ENCODE measurements around the gene LENG1.
"Not testable (repeated sequence)": the region's sequence is repeated elsewhere in the genome, so short reads cannot be mapped to it uniquely, and the experiment has no call there.

LENG1 gene

DNA sequence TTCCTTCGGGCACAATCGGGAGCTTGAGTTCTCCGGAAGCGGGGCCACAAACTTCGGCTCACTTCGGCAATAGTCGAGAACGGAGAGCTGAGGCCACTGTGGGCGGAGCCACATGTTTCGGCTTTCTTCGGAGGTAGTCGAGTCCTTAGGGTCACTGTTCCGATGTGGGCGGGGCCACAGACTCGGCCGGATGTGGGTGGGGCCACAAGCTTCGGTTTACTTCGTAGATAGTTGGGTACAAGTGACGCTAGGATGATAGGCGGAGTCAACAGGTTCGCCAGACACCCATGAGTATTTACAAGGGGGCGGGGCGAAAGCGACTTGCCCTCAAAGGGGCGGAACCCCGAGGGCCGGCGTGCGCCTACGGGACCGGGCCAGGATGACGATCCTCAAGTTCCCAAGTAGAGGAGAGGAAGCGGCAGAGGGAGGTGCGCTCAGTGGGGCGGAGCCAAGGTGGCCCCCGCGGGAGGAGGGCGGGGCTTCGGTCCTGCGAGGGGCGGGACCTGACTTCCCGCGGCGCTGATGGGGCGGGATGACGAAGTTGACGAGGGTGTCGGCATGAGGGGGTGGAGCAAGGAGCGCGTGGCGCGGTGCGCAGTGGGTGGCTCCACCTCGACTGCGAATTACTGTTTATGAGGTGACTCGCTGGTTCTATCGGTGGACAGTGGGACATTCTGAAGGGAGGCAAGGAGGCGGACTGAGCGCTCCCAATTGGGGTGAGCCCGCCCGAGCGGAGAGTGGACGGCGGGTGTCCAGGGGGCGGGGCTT, 30.4 kb upstream of the LENG1 start:
- peak; percentile 99 for DNase-seq (ENCODE audit: low read depth)

DNA sequence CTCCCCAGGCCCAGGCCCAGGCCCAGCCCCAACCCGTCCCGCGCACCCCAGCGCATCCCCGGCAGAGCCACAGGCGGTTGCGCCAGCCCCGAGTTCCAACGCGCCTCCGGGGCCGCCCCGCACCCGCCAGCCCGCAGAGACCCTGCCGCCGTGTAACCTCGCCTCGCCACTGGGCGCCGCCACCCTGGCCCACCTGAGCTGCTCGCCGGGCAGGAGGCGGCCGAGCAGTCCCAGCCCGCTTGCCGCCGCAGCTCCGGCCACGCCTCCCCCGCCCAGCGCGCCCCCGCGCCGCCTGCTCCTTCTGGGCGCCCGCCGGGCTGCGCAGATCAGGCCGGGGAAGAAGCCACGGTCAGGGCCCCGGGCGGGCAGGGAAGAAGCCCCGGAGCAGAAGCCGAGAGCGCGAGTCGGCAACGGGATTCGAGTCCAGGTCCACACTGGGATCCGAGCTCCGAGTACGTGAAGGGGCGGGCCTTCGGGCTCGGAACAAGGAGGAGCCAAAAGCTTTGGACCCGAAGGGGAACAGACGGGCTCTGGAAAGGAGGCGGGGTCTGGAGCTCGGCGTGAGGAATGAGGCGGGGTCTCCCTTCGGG, 29.7 kb upstream of the LENG1 start, which contains the start of gene MBOAT7:
MBOAT7 (minus strand) TSS at position 436 of the 590 bp plus-strand sequence. CDS start 1,072 bp downstream, outside the sequence.
- DNase-seq (ENCODE audit: low read depth): no peak

DNA sequence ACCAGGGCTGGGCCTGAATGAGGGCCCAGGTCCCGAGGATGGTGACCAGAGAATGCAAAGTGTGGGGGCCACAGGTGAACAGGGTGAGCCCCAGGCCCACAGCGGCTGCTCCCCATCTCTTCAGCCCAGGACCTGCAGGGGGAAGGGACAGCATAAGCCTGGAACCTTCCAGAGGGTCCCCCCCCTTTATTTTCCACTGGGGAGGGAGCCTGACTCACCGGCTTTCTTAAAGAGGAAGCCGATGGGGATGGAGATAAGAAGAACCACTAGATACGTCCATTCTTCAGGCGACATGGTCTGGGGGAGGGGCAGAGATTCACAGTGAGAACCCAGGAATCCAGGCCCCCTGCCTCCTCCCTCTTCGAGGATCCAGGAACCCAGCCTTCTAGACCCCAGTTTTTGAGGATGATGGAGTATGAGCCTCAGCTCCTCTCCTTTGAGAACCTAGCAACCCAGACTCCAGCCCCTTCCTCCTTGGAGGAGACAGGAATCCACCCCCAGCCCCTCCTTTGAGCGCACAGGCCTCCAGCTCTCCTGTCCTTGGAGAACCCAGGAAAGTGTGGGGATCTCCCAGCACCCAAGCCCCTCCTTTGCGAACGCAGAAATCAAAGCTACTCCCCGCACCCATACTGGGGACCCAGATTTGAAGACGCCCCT, 28.8 kb upstream of the LENG1 start:
- no peak for DNase-seq (ENCODE audit: low read depth)

DNA sequence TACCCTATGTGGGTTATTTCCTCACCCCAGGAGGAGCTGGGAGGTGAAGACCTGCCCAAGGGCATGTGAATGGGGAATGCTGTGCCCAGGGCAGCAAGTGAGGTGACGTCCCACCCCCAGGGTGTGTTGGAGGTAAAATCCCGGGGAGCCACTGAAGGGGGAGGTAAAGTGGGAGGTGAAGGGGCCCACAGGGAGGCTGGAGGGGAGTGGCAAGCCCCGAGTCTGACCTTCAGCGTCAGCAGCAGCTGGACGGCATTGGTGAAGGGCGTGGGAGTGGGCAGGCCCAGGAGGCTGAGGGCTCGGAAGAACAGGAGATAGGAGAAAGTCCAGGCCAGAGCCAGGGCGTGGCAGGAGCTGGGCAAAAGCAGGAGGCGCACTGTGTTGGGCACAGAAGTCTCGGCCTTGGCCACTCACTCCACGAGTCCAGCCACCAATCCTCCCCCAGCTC, 27.4 kb upstream of the LENG1 start:
- DNase-seq (ENCODE audit: low read depth): no peak

DNA sequence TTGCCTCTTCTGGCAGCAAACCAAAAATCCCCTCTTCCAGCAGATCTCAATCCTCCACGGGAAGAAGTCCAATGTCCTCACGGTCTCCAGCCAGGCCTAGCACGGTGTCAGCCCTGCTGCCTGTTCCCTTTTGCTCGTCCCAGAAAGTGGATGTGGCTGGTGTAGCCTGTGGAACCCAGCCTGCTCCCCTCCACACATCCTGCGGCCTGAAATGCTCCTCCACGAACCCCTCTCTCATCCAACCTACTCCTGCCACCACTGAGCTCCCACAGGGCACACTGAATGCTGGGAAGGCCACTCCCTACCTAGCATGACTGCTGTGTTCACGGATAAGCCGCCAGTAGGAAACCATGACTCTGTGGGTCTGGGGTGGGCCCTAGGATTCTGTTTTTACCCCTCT, 26.8 kb upstream of the LENG1 start:
- no peak for DNase-seq (ENCODE audit: low read depth)

DNA sequence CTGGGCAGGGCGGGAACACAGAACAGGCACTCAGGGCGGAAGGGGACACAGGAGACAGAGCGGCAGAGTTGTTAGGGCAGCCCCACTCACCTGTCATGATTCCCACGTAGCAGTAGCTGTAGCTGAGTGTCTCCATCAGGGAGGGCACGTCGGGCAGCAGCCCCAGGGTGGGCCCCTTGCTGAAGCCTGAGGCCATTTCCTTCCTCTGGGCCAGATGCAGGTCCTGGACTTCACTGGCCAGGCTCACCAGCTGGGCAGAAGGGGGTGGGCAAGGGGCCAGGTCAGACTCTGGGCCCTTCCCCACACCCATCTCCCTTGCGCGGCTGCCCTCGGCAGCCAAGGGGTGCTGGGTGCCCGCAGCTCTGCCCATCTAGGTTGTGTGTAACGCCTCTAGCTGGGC, 23.9 kb upstream of the LENG1 start:
- no peak for DNase-seq (ENCODE audit: low read depth)

DNA sequence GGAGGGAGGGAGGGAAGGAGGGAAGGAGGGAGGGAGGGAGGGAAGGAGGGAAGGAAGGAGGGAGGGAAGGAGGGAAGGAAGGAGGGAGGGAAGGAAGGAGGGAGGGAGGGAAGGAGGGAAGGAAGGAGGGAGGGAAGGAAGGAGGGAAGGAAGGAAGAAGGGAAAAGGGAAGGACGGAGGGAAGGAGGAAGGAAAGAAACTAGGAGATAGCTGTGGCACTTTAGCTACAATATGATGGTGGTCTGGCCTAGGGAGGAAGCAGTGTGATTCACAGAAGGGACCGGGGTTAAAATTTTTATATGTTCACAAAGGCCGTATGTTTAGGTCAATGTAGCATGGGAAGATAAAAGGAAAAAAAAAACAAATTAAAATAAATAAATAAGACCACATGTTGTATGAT, 22.4 kb upstream of the LENG1 start:
- not testable (repeated sequence) for DNase-seq (ENCODE audit: low read depth)

DNA sequence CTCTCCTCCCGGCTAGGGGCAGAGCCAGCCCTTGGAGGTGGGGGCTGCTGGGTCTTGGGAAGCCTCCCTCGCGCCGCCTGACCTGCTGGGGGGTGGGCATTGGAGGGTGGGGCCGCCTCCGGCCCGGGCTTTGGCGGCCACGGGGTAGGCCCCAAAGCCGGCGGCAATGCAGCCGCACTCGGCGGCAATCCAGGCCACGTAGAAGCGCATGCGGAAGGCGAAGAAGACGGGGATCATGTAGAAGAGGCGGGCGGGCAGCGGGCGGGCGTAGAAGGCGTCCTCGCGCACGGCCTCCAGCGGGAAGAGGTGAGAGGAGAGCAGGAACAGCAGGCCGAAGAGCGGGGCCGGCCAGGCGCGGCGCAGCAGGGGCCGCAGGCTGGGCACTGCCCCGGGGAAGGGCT, 21.2 kb upstream of the LENG1 start:
- DNase-seq (ENCODE audit: low read depth): no peak

DNA sequence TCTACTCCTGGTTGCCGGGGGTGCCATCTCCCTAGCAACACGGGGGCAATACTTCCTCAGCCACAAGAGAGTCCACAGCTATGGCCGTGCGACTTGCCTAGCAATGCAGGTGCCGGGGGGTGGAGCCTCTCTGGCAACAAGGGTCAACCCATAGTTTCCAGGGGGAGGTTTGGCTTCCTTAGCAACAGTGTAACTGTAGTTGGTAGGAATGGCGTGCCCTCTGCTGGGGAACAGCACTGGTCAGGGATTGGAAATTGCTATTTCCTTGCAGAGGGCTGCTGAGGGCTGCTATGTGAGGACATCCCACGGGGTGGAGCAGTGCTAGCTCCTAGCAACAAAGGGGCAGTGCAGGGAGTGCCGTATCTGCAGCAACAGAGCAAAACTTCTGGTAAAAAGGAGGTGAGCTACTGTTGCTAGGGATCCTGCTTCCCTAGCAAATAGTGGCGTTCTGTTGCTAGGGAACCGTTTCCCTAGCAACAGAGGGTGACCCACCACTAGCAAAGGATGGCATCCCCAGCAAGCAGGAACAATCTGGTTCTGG, 20.5 kb upstream of the LENG1 start:
- DNase-seq (ENCODE audit: low read depth): no peak

DNA sequence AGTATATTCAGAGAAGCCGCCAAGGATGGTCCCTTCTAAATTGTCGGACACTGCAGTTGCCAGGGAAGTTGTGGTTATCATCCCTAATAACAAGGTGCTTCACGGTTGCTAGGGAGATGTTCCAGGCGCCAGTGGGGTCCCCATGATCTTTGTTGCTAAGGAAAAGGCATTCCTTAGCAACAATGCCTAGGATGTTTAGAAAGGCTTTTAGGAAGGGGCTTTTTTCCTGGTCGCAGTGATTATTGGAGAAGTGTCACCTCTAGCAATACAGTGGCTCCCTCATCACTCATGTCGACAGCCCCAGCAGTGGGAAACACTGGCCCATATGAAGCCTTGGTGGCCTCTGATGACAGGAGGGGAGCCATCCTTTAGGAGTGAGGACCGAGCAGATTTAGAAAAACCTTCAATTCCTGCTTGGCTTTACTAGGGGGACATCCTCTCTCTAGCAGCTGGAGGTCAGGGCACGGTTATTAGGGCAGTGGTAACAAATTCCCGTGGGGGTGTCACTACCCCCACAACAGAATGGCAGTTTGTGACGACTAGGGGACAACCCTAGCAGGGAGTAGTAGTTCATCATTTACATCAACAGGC, 19.8 kb upstream of the LENG1 start:
- no peak for DNase-seq (ENCODE audit: low read depth)

DNA sequence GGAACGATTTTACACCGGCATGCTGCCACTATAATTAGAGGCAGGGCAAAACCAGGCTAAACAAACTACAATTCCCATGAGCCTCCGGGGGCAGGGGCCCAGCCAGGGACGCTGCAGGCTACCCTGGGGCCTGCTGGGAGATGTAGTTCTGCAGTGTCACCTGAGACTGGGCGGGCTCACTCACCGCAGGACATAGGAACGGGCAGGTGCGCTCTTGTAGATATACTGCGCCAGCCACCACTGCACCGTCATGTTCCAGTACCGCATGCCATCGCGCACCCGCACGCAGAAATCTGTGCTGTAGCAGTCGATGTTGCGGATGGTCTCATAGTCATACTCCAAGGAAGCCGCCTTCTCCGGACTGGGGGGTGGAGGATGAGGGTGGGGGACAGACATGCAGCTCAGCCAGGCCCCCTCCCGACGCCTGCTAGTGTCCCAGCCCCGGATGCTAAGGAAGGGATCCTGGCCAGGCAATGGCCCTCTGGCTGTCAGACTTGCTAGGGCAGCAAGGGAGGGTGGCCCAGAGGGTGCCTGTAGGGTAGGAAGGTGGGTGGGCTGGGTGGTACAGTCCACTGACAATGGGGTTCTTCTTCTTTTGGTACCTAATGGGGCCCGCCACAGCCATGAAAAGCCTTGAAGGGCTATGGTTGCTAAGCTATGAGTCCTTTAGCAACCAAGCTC, 19.2 kb upstream of the LENG1 start:
- no peak for DNase-seq (ENCODE audit: low read depth)

DNA sequence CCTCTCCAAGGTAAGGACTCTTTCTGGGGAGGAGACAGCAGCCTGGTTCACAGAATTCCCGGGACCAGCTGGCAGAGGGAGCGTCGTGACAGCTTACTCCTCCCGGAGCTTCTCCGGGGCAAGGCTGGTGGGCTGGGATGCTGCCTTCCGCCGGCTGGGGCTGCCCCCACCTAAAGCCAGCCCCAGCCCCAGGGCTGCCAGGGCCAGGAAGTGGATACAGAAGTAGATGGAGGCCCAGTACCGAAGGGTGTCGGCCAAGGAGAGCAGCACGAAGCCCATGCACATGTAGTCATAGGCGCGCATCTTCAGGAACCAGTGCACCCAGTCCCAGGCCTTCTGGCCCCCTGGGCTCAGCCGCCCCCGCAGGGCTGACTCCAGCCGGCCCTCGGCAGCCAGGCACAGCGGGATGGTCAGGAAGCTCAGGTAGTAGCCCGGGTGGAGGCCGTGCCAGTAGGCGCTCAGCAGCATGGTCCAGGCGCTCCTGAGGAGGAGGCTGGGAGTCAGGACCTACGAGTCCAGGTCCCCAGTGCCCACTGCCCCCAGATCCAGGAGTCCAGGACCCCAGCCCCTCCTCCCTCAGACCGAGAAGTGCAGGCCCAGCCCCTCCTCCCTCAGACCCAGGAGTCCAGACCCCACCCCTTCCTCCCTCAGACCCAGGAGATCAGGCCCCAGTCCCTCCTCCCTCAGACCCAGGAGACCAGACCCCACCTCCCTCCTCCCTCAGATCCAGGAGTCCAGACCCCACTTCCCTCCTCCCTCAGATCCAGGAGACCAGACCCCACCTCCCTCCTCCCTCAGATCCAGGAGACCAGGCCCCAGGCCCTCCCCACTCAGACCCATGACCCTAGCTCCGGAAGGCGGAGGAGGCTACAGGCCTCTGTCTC, 14.7 kb upstream of the LENG1 start:
- DNase-seq (ENCODE audit: low read depth): no peak

DNA sequence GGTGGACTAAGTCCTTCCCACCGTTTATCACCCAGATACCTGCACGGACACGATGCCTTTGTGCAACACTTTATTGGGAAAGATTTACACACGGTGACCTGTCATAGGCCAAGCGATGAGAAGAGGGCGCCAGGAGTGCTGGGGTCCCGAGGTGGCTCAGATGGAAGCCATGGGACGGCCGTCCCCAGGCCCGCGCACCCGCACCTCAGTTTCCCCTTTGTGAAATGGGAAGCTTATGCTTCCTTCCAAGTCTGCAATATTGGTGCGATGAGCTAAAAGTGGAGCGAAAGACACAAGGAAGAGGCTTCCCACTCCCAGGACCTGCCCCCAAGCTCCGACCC, 13.8 kb upstream of the LENG1 start:
- DNase-seq (ENCODE audit: low read depth): no peak

DNA sequence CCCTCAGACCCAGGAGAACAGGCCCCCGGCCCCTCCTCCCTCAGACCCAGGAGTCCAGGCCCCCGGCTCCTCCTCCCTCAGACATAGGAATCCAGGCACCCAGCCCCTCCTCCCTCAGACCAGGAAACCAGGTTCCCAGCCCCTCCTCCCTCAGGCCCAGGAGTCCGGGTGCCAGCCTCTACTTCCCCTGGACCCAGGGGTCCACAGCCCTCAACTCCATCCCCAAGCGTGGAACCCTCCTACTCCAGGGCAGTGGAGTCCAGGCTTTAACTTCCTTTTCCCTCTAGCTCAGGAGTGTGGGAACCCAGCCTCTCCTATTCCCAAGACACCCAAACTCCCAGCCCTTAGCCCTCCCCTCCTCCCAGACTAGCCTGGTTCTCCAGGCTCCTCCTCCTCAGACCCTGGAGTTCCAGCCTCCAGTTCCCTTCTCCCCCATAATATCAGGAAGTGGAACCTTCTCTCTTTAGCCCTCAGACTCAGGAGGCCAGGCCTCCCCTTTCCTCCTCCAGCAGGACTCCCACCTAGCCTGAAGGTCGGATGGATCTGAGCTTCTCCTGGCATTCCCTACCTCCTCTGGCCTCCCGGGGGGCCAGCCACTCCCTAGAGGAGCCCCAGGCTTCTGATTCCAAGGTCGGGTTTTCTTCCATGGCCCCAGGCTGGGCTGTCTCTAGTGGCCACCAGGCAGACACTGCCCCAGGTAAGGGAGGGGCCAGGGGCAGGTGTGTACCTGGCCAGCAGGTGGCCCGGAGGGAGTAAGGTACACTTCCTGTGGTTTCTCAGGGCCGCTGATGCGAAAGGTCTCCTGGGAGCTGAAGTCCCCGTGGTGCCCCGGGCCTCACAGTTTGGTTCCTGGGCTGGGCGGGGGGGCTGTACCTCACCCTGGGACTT, 13.2 kb upstream of the LENG1 start, which contains the start of gene TMC4:
TMC4 (minus strand) TSS at position 690 of the 888 bp plus-strand sequence; CDS start at position 647, 43 bp downstream.
- DNase-seq (ENCODE audit: low read depth): no peak

DNA sequence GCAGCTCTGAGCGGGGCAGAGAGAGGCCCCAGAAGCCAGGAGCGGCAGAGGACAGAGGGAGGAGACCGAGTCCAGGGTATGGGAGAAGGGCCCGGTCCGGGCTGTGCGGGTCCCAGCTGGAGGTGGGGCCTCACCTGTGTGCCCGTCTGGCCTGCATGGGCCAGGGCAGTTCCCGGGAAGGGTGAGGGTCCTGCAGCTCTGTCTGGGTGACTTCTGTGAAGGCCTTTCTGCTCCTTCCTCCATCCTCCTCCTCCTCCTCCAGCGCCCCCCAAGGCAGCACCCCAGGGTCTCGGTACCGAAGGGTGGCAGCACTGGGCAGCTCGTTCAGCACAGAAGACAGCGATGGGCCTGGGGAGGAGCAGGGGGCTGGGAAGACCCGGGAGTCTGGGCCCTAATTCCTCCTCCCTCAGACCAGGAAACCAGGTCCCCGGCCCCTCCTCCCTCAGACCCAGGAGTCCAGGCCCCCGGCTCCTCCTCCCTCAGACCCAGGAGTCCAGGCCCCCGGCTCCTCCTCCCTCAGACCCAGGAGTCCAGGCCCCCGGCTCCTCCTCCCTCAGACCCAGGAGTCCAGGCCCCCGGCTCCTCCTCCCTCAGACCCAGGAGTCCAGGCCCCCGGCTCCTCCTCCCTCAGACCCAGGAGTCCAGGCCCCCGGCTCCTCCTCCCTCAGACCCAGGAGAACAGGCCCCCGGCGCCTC, 12.4 kb upstream of the LENG1 start:
- DNase-seq (ENCODE audit: low read depth): not testable (repeated sequence)

DNA sequence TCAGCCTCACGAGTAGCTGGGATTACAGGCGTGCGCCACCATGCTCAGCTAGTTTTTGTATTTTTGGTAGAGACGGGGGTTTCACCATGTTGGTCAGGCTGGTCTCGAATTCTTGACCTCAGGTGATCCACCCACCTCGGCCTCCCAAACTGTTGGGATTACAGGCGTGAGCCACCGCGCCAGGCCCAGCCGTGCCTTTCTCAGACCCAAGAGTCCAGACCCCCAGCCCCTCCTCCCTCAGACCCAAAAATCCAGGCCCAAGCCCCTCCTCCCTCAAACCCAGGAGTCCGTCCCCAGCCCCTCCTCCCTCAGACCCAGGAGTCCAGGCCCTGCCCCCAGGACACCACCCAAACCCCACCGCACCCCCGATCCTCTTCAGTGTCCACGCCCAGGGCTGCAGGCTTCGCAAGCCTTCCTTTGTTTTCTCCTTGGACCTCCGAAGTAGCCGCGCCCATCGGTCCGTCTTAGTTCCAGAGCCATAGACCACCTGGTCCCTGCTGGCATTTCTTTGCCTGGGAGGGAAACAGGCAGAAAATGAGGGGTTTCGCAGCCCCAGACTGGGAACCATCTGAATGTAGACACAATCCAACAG, 9.7 kb upstream of the LENG1 start:
- DNase-seq (ENCODE audit: low read depth): no peak

DNA sequence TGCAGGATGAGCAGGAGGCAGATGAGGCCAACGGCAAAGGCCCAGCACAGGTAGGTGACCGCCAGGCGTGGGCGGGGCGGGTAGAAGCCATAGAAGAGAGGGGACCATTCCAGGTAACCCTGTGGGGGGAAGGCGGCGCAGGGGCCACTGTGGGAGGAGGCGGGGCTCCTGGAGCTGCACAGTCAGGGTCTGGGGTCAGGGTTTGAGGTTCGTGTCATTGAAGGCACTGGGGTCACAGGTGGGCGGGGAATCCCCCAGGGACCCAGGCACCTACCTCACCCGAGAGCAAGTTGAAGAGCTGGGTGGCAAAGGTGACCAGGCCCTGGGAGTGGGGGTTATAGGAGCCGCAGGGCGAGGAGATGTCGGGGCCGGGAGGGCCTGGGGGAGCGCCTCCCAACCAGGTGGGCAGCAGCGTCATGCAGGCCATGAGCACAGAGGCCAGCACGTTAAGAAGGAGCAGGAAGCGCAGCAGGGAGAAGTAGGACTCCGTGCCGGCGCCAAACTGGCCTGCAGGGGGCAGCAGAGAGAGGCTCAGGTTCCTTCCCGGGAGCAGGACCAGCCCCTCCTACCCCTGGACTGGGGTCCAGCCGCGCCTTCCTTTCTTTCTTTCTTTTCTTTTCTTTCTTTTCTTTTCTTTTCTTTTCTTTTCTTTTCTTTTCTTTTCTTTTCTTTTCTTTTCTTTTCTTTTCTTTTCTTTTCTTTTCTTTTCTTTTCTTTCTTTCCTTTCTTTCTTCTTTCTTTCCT, 8.8 kb upstream of the LENG1 start:
- DNase-seq (ENCODE audit: low read depth): peak; percentile 55

DNA sequence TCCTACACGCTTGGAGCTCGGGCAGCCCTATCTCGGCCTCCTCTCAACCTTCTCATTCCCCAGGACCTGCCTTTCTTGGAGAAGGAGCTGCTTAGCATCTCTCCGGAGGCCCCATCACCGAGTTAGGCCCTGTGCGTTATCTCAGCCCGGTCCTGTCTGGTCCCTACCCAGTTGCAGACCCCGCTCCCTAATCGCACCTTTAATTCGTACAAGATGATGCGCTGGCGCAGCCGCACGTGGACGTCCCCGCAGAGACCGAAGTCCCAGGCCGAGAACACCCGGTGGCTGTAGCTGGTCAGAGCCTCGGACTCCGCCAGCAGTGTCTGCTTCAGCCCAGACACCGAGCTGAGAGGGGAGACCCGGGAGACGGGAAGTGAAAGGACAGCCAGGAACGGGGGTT, 5.7 kb upstream of the LENG1 start:
- DNase-seq (ENCODE audit: low read depth): no peak

All from HS-5 (cell line).